GM21528 (cell line): ENCODE results near the gene LIX1.
"Not testable (repeated sequence)": the region's sequence is repeated elsewhere in the genome, so short reads cannot be mapped to it uniquely, and the experiment has no call there.

ENCODE experiments used
- ATAC-seq: cut with Tn5 transposase; IDR thresholded peaks from one replicate; pipeline ENCODE4 v1.9.1; 2021; ENCODE audit warnings: mild to moderate bottlenecking, moderate library complexity; ENCODE audit not compliant: unreplicated experiment, low FRiP score

LIX1 gene

DNA sequence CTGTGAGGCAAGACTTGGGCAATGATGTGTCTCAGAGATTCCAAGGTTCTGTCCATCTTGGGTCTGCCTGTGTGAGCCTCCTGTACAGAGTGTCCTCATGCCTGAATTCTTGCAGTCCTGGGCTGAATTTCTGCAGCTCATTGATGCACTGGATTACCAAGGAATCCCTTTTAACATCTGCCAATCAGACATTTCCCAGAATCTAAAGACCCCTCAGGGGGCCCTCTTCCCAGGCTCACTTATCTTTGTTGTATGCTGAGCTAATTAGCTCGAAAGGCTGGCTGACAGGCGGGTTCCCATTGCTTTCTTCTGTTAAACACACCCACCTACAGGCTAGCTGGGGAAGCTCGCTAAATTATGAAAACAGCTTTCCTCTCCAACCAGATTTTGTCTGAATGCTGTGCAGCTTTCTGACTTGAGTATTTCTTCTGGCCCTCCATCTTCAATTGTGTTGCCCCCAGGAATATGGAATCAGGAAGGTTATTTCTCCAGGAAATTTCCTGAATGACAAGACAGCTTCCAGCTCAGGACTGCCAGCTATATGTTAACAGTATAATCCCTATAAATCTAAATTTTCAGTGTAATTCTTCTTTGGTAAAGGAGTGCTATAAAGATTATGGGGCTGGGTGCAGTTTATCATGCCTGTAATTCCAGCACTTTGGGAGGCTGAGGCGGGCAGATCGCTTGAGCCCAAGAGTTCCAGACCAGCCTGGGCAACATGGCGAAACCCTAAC is at the start of gene LIX1:
LIX1 (minus strand) TSS at position 91 of the 734 bp plus-strand sequence; CDS start at position 56, 35 bp downstream.
- ATAC-seq, result peak; percentile 78

DNA sequence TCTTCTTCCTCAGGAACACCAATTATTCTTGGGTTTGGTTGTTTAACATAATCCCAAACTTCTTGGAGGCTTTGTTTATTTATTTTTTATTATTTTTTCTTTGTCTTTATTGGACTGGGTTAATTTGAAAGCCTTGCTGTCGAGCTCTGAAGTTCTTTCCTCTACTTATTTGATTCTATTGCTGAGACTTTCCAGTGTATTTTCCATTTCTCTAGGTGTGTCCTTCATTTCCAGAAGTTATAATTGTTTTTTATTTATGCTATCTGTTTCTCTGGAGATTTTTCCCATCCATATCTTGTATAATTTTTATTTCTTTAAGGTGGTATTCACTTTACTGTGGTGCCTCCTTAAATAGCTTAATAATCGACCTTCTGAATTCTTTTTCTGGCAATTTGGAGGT is 49.5 kb upstream of the LIX1 start:
- no peak for ATAC-seq

- ATAC-seq, result not testable (repeated sequence)
These were observed 47.1 kb upstream of the LIX1 start for GRCh38 chr5:97189523-97189922.

GRCh38 chr5:97183930-97184213 is 41.5 kb upstream of the LIX1 start:
- ATAC-seq, result no peak

GRCh38 chr5:97183100-97183929 is 40.9 kb upstream of the LIX1 start, which contains the start of gene RIOK2:
TSS of gene RIOK2 (minus strand) at chr5:97183247. CDS start at chr5:97183191, 56 bp downstream.
- ATAC-seq, result peak; percentile 93

DNA sequence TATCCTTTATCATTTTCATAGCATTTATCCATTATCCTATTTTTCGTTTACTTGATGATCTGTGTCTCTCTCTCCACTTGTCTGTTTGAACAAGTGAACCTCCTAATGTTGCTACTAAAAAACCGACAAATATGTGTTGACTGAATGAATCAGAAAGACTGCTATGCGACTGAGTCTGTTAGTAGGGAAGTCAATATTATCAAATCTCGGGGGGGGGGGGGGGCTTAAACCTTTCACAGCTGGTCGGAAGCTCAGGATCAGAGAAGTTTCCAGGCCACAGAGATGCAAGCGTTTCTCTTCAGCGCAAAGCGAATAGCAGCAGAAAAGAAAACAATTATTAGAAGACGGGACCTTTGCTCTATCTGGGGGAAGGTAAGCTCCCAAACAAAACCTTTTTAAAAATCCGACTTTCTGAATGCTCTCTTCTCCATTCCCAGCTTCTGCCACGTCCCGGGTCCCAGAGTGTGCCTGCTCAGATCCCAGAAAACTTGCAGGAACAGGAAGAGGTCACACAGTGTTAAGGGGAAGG is 40.2 kb upstream of the LIX1 start:
- no peak for ATAC-seq

GRCh38 chr5:97181856-97182545 is 39.6 kb upstream of the LIX1 start:
- ATAC-seq, result no peak

DNA sequence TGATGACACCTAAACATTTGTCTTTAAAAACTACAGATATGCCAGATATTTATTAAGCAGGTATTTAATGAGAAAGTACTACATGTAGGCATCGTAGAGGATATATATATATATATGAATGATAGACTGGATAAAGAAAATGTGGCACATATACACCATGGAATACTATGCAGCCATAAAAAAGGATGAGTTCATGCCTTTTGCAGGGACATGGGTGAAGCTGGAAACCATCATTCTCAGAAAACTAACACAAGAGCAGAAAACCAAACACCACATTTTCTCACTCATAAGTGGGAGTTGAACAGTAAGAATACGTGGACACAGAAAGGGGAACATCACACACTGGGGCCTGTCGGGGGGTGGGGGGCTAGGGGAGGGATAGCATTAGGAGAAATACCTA is 37.0 kb upstream of the LIX1 start:
- not testable (repeated sequence) for ATAC-seq

- ATAC-seq, result no peak
These were observed 29.8 kb upstream of the LIX1 start for GRCh38 chr5:97172227-97172626.

- ATAC-seq, result no peak
These were observed 29.3 kb upstream of the LIX1 start for GRCh38 chr5:97171703-97172102.

DNA sequence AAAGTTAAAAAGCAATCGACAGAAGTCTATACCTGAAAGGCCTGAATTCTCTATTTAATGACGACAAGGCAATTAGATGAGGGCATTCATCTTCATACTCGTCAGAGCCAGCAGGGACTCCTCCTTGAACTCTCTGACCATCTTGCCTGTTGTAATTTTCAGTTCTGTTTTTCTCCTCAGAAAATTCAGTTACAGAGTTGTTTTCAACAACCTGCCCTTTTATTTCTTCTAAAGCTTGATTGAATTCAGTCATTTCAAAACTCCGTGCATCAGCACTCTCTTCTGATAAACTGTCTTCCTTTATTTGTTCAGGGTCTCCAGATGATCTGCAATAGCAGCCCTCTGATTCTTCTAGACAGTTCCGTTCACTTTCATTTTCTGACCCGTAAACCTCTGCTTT is 25.0 kb upstream of the LIX1 start:
- ATAC-seq, result peak; percentile 57

DNA sequence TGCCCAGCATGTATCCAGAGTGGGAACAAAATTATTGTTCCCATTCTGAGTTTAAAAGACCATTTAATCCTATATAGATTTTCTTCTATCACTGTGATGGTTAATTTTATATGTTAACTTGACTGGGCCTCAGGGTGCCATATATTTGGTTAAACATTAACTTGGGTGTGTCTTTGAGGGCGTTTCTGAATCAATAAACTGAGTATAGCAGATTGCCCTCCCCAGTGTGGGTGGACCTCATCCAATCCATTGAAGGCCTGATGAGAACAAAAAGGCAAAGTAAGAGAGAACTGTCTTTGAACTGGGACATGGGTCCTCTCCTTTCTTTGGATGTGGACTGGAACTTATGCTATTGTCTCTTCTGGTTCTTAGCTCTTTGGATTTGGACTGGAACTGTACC is 23.3 kb upstream of the LIX1 start:
- no peak for ATAC-seq

GRCh38 chr5:97164846-97165245 is 22.4 kb upstream of the LIX1 start:
- ATAC-seq, result no peak

- ATAC-seq, result no peak
These were observed 21.4 kb upstream of the LIX1 start for GRCh38 chr5:97163790-97164285.

- ATAC-seq, result no peak
These were observed 21.0 kb upstream of the LIX1 start for GRCh38 chr5:97163360-97163764.

DNA sequence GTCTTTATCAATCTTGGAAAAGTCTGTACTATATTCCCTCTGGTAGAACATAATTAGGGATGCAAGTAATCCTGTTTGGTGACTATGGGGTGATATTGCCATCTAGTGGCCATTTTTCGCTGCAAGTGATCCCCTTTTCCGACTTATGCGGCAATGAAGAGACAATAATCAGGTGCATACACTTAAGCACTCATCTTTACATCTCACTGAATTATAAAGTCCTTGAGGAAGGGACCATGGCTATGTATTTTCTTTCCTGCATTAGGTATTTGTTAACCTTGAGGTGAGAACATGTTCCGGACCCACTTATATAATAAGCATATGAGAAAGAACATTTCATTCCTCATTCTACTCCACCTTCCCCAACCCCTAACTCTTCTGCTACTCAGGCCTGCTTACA is 19.6 kb upstream of the LIX1 start:
- no peak for ATAC-seq

- no peak for ATAC-seq
These were observed 15.3 kb upstream of the LIX1 start for GRCh38 chr5:97157689-97158088.

- no peak for ATAC-seq
These were observed 9.0 kb upstream of the LIX1 start for GRCh38 chr5:97151370-97151769.

- ATAC-seq, result no peak
These were observed 8.0 kb upstream of the LIX1 start for GRCh38 chr5:97150401-97150800.

DNA sequence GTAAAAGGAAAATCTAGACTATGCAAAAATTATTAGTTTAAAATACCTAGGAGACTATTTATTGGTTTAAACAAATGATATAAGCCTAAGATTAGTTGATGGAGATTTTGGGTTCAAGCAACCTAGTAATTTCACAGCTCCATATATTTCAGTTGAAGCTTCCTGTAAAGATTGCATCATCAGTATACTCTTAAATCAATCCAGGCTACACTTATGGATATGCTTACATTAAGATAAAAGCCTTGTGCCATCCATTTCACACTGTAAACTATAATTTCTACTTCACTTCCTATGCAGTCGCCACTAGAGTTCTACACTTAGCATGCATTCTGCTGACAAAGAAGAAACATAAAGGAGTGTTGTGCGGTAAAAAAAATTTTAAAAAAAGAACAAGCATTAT is 7.3 kb upstream of the LIX1 start:
- no peak for ATAC-seq

DNA sequence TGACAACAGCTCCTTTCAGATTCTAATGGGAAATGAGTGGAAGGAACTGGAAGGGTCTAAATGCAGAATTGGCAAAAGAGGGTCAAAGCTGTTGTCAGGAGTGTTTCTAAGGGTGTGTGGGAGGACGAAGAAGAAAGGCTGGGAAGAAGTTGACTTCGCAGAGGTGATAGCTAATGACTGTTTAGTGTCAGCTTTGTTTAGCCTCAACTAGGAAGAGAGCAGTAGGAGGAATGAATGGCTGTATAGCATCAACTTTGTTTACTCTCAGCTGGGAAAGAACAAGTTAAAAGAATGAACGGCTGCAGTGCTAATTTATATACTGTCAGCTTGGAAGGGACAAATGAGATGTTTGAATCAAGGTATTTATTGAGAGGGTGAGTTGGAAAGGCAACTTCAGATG is 5.9 kb upstream of the LIX1 start:
- no peak for ATAC-seq
